GM18517 (cell line): ENCODE data around the gene MAJIN.
"Not testable (repeated sequence)": the region's sequence is repeated elsewhere in the genome, so short reads cannot be mapped to it uniquely, and the experiment has no call there.

Experiments
- ATAC-seq: cut with Tn5 transposase; IDR thresholded peaks from one replicate; pipeline ENCODE4 v1.9.1; 2021; ENCODE audit warnings: mild to moderate bottlenecking, moderate library complexity; ENCODE audit not compliant: unreplicated experiment

The MAJIN gene, protein sequence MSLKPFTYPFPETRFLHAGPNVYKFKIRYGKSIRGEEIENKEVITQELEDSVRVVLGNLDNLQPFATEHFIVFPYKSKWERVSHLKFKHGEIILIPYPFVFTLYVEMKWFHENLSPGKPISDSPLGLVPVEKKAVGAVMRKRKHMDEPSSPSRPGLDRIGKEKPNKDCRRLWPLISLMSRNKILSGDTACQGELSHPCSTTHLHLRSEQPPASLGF

DNA sequence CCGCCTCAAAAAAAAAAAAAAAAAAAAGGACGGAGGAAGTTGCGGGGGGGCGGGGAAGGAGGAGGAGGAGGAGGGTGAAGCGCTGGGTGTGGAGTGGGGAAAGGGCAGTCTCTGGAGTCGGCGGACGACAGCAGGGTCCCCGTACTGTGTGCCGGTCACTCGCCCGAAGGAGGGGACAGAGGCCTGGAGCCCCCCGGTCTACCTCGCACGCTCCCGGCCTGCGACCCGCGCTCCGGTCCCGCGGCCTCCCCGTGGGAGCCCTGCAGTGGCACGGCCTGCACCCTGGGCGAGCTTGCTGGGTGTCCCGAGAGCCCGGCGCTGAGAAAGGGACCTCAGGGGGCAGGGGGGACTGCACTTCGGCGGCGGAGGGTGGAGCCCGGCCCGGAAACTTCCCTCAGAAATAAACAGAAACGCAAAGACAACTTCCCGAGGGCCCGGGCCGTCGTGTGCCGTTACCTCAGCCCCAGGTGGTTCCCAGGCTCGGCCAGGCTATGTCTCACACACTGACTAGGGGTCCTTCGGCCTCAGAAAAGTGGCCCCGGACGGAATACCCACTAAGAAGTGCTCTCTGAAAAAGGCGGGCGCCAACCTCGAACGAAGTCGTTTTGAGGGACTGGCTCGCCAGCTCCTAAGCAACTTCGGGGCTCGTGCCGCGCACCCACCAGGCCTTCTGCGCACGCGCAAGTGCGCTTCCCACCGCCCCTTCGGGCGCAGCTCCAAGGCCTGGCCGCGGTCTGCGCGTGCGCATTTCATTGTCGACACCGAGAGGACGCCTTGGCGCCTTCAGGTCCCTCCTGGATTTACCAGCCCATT, at the start of gene MAJIN:
MAJIN (minus strand) TSS at position 688 of the 813 bp plus-strand sequence. CDS start 12,703 bp downstream, outside the sequence.
- no peak for ATAC-seq

DNA sequence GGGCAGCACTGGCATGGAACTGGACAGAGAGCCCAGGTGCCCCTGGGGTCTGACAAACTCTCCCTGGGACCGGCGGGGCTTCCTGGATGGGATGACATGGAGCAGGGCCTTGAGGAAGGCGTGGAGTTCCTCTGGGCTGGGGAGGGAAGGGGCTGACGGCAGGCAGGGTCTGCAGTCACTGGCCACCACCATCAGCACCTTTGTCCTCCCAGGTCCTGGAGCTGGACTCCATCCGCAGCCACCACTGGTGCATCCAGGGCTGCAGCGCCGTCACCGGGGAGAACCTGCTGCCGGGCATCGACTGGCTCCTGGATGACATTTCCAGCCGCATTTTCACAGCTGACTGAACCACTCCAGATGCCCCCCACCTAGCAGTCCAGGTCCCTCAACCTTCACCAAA, 49.6 kb upstream of the MAJIN start:
- no peak for ATAC-seq

DNA sequence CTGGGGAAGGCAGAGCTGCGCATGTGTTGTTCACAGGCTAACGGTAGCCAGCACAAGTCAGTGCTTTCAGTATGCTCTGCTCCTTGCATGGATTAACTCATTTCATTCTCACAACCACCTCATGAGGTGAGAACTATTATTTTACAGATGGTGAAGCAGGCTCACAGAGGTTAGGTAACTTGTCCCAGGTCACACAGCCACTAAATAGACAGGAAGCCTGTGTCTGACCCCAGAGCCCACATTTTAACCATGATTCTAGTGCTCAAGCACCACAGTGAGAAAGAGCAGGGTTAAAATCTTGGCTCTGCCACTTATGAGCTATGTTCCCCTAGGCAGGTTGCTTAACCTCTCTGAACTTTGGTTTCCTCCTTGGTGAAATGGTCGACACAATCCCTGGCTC, 49.1 kb upstream of the MAJIN start:
- ATAC-seq, result no peak

DNA sequence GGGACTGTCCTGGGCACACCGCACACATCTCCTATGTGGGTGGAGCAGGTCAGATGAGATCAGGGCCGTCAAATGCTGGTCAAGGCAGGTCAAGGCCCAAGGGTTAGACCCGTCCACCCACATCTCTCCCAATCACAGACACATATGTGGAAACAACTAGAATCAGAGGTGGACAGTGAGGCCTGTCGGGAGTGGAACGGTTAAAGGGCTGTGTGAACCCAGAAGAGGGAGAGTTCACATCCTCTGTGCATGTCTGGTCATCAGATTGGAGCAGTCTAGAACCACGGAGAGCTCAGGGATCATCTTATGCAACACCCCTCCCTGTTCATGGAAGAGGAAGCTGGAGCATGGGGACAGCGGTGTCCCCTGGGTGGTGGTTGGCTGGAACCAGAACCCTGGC, 47.9 kb upstream of the MAJIN start:
- ATAC-seq, result no peak

DNA sequence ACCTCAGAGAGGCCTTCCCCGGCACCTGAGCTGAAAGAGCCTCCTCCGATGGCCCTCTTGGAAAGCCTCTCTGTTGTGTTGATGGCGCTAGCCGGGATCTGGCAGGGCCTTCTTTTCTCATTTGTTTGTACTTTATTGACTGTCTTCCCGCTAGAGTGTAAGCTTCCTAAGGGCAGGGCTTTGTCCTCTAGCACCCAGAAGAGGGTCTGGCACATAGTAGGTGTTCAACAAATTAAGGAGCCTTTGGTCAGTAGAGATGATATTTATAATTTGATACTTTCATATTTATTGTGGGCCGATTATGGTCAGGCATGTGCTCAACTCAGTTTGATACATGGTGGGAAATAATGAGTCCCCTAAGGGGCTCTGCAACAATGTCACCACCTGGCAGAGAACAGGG, 46.0 kb upstream of the MAJIN start:
- ATAC-seq, result no peak

DNA sequence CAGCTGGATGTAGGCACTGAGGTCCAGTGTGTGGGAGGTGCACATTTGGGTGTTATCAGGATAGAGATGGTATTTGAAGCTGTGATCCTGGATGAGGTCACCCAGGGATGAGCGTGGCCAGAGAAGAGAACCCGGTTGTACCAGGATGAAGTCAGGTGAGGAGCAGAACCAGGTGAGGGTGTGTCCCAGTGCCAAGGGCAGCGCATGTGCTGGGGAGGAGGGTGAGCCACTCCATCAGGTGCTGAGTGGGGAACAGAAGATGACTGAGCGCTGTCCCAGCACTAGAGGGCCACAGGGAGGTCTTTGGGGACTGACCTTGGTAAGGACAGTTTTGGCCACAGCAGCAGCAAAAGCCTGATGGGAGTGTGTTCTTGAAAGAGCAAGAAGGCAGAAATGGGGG, 44.8 kb upstream of the MAJIN start:
- ATAC-seq, result no peak

DNA sequence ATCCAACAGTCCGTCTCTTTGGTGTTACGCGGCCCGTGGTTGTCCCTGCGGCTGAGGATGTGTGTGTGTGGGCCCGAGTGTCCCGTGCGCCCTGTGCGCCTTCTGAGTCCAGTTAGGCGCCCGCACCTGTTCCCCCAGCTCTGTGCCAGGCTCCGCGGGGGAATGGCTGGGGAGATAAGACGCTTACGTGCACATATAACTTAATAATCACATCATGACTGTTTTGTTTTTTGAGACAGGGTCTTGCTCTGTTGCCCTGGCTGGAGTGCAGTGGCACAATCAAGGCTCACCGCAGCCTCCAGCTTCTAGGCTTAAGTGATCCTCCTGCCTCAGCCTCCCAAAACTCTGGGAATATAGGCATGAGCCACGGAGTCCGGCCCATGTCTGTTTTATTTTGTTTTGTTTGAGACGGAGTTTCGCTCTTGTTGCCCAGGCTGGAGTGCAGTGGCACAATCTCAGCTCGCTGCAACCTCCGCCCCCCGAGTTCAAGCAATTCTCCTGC, 42.9 kb upstream of the MAJIN start:
- no peak for ATAC-seq

DNA sequence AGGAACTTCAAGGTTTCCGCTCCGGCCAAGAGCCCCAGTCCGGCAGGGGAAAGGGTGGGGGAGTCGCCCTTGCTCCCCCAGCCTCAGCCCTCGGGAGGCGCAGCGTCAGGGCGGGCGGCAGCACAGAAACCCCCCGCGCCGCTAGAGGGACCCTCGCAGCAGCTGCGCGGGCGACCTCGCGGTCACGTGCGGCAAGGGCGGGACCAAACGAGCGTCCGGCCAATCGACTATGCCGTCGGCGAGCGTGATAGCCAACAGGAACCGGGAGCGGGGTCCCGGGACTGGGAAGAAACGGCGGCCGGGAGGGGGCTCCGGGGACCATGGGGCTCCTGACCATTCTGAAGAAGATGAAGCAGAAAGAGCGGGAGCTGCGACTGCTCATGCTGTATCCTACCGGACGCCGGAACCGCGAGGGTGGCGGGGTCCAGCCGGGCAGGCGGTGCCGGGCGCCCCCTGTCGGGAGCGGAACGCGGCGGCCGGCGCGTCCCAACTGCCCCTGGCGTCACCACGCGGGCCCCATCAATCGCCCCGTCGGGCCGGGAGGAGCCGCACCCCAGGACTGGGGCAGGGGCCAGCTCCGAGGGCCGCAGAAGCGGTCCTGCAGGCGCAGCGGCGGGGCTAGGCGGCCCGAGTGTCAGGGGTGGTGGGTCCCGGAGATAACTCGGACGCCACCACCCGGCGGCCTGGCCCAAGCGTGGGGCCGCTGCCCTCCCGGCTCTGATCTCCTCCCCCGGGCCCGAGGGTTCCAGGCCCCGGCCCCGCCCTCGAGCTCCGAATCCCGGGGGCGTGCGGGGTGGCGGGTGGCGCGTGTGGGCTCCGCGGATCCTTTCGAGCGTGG, 42.2 kb upstream of the MAJIN start, which contains the start of gene ARL2:
ARL2 (plus strand) TSS at position 273 of the 838 bp plus-strand sequence; CDS start at position 321, 48 bp downstream.
- peak; percentile 84 for ATAC-seq

DNA sequence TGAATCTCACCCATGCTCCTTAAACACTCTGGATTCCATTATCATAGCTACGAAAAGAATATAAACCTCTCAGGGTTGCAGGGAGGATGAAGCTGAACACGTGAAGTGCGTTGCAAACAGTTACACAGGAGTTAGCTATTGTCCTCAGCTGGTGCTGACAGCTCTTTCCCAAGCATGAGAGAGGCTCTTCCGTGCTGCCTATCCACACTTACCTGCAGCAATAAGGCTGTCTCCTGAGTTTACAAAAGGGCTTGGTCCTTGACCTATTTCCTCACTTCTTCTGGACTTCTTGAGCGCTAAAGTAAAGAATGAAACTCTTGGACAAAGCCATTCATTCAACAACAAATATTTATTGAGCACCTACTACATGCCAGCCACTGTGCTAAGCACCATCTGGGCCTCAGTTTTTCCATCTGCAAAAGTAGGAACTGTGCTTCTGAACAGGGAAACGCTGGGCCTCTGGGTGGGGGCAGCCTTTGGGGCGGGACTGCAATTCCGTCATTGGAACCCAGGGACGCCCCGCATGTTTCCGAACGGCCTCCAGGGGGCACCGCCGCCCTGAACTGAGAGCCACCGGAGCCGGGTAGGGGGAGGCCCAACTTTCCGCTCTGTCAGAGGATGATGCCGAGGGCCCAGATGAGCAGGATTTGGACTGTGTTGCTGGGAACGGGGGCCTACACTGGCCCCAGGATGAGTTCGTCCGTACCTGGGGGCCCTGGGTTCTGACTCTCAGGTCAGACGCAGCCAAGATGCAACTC, 41.4 kb upstream of the MAJIN start:
- ATAC-seq, result peak; percentile 58

DNA sequence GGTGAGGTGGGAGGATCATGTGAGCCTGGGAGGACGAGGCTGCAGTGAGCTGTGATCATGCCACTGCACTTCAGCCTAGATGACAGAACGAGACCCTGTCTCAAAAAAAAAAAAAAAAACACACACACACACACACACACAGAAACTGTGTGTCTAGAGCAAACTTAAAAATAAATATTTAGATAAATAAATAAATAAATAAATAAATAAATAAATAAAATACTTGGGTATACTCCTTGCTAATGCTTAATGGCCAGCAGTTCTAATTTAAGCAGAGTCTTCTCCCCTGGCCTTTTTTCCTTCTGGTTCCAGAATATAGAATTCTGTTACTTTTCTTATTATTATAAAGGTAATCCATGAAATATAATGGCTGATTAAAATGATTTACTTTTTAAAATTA, 37.0 kb upstream of the MAJIN start:
- no peak for ATAC-seq

DNA sequence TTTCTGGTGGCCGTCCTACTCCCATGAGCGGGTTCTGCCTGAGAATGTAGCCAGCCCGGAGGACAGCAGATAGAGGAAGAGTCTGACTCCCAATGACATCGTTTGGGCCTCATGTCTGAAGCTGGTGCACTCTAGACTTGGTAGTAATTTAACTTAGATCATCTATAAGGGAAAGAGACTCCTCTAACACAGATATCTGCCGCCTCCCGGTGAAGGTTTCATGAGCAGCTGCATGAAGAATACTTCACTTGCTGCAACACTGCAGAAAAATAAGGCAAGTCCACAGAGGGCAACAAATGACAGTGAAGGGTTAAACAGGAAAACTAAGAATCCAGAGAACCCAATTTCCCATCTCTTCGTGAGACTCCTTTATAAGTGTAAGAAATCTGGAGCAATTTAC, 36.1 kb upstream of the MAJIN start:
- no peak for ATAC-seq

DNA sequence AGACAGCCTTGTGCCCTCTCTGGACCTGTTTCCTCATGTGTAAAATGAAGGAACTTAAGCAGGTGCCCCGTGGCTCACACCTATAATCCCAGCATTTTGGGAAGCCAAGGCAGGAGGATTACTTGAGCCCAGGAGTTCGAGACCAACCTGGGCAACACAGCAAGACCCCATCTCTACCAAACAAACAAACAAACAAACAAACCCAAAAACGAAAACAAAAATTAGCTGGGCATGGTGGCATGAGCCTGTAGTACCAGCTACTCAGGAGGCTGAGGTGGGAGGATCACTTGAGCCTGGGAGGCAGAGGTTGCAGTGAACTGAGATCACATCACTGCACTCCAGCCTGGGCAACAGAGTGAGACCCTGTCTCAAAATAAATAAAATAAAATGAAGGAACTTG, 32.1 kb upstream of the MAJIN start:
- ATAC-seq, result not testable (repeated sequence)

DNA sequence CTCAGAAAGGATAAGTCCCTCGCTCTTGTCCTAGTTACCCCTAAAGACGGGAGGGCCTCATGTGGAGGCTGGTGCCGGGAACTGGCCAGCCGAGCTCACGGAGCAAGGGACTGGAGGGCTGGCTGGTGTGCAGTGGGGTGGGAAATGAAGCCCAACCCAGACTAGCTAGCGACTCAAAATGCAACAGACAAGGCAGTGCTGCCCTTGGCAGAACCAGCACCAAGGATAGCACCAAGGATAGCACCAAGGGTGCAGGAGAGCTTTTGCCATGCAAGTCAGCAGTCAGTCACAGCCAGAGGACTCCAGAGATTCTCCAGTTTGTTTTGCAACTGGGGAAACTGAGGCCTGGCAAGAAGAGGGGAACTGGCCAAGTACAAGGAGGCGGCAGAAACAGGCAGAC, 31.4 kb upstream of the MAJIN start:
- ATAC-seq, result no peak

DNA sequence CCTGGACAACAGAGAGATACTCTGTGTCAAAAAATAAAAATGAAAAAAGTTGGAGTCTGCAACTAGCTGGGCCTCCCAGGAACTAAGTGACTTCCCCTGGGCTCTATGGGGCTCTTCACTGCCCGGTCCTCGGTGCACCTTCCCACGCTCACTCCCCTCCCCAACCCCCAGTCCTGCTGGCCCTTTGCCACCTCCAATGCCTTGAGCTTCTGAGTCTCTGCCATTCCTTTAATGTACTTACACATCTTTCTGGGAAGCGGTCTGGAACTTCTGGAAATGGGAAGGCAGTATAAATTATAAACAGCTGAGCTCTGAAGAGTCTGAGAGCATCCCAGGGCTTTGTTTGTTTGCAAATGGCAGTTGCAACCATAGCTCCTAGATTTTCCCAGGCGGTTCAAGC, 30.8 kb upstream of the MAJIN start:
- no peak for ATAC-seq

DNA sequence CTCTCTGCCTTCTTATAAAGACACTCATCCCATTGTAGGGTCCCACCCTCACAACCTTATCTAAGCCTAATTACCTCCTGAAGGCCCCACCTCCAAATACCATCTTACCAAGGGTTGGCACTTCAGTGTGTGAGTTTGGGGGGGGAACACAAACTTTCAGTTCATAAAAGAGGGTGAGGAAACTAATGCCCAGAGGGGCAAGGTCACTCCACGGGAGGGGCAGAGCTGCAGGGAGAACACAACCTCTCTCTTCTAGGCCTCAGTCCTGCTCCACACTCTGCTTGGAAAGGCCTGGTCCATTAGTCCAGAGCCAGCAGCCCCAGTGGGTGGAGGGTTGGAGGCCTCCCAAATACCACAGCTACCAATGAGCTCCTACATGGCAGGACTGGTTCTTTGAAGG, 27.6 kb upstream of the MAJIN start:
- ATAC-seq, result no peak

DNA sequence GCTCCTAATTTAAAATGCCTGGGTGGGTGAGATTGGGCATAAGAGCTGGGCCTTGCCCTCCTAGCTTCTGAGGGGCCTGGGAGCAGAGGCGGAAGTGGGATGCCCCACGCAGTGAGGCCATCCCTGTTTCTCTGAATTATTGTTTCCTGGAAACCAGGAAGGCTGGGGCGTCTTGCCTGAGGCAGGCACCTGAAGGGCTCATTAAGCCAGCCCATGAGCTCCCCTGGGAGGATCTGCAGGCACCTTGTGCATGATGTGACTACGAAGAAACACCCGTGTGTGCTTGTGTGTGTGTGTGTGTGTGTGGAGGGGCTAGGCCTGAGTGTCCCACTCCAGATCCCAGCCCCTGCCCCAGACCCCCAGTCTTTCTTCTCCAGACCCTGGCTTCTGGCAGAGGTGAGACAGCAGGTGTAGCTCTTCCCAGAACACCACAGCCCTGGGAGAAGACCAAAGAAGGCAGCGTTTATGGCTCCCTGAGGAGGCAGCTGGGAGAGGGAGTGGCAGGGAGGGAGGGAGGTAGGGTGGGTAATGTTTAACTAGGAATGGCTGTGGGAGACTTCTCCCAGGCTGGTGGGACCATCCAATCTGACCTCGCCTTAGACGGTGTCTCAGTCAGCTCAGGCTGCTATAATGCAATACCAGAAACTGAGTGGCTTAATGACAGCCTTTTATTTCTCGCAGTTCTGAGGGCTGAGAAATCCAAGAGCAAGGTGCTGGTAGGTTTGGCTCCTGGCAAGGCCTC, 27.0 kb upstream of the MAJIN start:
- no peak for ATAC-seq

DNA sequence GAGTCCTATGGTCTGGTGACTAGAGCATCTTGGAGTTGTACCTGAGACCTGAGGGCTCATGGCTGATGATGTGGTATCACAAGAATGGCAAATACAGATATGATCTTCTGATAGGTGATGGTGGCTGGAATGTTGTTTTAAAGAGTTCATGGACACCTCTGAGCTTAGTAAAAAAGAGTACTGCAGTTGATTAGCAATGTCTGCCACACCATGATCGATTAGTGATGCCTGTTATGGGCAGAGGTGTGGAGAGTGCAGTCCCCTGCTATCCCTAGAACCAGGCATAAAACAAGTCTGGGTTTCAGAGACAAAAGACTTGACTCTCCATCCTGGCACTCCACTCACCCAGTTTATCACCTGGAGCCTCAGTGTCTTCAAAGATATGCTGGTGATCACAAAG, 26.2 kb upstream of the MAJIN start:
- no peak for ATAC-seq

DNA sequence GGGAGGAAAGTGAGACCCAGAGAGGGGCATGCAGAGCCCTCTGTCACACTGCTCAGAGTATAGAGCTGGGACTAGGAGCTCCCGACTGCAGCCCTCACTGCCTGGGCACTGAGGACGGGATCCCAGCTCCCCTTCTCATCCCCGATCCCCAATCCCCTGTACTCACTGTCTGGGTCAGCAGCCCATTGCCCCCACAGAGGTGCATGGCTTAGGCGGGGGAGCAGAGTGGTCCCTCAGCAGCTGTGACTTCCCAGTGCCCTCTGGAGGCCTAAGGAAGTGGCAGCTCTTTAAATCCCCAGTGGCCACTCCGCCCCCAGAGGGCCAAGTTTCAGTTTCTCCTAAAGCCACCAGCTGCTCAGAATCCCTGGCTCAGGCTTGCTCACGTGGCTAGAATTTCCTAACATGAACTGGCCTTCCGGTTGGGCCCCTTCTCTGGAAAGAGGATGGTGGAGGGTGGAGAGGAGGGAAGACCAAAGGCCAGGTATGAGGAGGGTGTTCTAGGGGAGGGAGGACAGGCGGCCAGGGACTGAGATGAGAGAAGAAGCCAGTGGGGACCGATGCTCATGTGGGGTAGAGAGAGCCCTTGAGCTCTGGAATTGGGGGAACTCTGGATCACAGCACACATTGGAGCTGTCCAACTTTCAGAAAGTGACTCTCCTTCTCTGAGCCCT, 24.9 kb upstream of the MAJIN start, which contains the start of gene BATF2:
BATF2 (minus strand) TSS at position 262 of the 671 bp plus-strand sequence; CDS start at position 205, 57 bp downstream.
- ATAC-seq, result no peak

DNA sequence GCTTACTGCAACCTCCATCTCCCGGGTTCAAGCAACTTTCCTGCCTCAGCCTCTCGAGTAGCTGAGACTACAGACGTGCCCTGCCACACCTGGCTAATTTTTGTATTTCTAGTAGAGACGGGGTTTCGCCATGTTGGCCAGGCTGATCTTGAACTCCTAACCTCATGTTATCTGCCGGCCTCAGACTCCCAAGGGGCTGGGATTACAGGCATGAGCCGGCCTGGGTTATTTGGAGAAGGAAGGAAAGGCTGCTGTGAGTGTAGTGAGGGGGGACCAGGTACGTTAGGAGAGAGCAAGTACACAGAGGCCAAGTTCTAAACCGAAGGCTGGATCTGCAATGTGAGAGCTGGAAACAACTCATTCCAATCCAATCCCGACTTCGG, 24.4 kb upstream of the MAJIN start:
- no peak for ATAC-seq
